Urothelium cell line (cell line): Measurements from ENCODE around the gene MYO9A.

Source experiments
- DNase-seq: peaks from one replicate; pipeline ENCODE4 v3.0.0; 2011; ENCODE audit warnings: low spot score, mixed read lengths
- FAIRE-seq: peaks from 2 replicates; lab custom pipeline; 2011; peaks lifted over from hg19 to GRCh38; lab: Jason Lieb, UNC

The MYO9A gene

GRCh38 chr15:71811036-71811736 is 306.8 kb downstream of the MYO9A start:
- FAIRE-seq (no peak), DNase-seq (no peak)

DNA sequence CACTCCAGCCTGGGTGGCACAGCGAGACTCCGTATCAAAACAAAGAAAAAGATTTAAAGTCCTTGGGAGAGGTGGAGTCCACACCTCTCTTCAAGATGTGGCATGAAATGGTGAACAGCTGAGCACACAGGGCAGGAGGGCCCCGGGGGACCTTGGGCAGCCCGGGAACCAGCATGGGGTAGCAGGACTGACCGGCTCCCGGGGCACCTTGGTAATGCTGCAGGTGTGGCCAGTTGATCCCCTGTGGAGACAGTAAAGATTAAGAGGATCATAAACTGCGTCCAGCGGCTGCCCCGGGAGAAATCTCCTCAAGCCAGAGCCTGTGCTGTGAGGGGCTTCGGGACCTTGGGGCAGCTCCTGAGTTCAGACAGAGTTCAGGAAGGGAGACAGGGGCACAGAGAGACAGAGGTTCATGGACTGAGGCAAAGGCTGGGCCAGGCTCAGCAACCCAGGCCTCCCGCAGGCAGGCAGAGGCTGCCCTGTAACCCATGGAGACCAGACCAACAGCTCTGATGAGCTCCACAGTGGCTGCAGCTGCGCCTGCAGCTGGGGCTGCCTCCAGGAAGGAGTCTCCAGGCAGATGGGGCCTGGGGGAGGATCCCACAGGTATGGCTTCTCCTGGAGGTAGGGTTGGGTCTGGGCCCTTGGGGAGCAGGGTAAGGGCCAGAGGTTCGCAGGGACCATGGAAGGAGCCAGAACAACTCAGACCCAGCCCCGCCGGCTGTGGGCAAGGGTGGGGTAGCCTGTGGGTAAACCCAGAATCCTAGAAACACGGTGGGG is 307.5 kb downstream of the MYO9A start, which contains the start of gene NR2E3:
Gene NR2E3 (plus strand): TSS at position 299 of the 780 bp plus-strand sequence. CDS start 190 bp downstream, at position 489.
- DNase-seq = no peak
- no peak for FAIRE-seq

DNA sequence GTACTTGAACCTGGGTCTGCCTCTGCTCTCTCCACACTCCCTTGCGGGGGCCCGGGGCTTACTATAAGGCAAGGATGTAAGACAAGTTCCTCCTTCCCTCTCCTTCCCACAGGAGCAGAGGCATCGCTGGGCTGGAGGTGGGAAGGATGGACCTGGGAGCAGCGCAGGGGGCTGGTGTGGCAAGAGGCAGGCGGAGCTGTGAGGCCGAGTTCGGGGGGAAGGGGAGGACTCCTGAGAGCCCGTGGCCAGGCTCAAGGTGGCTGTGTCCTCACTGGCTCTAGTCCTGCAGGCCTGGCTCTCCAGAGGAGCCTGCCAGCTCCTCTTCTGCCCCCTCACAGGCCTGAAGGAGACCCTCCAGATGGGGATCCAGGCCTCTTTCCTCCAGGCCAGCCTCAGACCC is 308.6 kb downstream of the MYO9A start:
- FAIRE-seq = no peak

DNA sequence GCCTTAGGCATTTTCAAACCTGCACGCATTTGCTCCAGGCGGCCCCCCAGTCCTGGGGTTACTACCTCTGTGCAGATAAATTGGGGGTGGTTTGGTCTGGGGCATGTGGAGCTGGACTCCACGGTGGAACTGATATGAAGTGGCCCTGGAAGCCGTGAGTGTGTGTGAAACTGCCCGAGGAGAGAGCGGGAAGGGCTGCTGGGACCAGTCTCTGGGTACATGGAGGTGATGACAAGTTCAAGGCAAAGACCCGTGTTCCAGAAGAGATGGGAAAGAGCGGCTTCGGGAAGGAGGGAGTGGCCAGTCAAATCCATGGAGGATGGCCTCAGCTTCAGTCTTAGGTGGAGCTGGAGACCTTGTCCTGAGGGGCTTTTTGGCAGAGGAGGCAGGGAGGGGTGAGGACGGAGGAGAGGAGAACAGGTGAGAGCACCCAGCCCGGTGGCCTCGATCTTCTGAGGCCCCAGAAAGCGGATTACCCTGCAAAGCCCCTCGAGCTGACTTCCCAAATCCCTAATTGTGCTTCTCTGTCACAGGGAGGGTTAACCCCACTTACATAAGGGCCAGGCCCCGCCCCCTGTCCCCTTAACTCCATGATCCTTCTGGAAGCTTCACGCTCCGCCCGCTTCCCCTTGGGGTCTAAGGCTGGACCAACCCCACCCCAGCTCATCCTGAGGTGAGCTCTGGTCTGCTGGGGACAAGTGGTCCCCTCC is 309.5 kb downstream of the MYO9A start:
- FAIRE-seq = no peak
- DNase-seq = no peak

More for the DNA sequence above, 308.6 kb downstream of the MYO9A start:
- no peak for DNase-seq

- DNase-seq (peak; percentile 47), FAIRE-seq (peak; percentile 40)
Observed at GRCh38 chr15:71807691-71808091, 310.3 kb downstream of the MYO9A start.

DNA sequence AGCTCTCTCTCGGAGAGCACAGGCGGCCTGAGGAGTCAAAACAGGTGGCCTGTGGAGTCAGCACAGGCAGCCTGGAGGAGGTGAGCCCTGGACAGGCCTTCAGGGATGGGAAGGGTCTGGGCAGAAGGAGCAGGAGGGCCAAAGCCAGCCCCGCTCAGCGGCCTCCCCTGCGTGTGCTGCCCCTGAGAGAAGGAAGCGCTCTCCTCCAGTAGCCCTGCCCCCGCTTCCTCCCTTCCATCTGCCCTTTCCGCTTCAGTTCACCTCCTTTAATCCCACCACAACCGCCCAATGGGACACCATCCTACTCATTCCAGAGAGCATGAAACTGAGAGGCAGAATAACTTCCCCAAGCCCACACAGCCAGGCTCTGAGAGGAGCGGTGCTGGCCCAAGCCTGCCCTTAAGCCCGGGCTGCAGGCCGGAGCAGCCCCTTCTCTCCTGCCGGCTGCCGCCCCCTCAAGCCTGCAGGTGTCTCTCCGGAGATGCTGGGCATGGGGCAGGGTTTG is 310.8 kb downstream of the MYO9A start:
- DNase-seq (no peak), FAIRE-seq (peak; percentile 46)

DNA sequence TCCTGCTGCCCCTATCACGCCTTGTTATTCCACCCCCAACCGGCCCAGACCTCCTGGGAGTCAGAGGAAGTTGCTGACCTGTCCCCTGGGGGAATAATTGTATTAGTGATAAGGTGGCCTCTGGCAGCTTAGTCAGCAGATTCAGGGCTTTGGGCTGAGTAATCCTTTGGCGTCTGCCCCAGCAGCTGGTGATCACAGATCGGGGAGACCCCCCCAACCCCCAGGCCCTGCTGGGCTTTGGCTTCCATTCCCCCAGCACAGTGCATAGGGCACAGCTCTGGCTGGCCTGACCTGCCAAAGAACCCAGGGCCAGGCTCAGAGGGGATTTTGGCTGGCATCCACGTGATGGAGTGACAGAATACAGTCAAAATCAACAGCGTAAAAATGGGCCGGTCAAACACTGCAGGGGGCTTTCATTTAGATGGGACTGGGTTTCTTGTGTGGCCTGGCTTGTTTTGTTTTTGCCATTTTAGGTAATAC is 311.5 kb downstream of the MYO9A start:
- FAIRE-seq (no peak), DNase-seq (peak; percentile 36)

- no peak for FAIRE-seq
Observed at GRCh38 chr15:71804695-71805470, 313.1 kb downstream of the MYO9A start.

GRCh38 chr15:71804226-71804625 is 313.7 kb downstream of the MYO9A start:
- FAIRE-seq (no peak), DNase-seq (no peak)

More at GRCh38 chr15:71804695-71805470, 313.1 kb downstream of the MYO9A start:
- DNase-seq = no peak

DNA sequence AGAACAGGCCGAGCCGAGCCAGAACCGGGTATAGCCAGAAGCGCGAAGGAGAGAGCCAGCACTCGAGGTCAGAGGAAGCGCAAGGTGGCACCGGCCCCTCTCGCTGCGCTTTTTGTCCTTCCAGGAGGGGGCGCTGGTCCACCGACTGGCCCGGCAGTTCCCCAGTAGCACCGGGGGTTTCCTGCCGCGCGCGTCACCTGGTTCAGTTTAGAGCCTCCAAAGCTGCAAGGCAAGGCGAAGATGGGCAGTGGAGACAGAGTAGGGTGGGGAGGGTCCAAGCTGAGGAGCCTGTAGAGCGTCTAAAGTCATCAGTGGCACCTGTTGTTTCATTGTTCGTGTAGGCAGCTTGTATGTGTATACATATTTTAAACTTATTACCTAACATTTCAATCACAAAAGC is 315.2 kb downstream of the MYO9A start:
- DNase-seq (no peak), FAIRE-seq (no peak)

- DNase-seq = no peak
- FAIRE-seq = no peak
Observed at GRCh38 chr15:71801935-71802655, 315.9 kb downstream of the MYO9A start.

DNA sequence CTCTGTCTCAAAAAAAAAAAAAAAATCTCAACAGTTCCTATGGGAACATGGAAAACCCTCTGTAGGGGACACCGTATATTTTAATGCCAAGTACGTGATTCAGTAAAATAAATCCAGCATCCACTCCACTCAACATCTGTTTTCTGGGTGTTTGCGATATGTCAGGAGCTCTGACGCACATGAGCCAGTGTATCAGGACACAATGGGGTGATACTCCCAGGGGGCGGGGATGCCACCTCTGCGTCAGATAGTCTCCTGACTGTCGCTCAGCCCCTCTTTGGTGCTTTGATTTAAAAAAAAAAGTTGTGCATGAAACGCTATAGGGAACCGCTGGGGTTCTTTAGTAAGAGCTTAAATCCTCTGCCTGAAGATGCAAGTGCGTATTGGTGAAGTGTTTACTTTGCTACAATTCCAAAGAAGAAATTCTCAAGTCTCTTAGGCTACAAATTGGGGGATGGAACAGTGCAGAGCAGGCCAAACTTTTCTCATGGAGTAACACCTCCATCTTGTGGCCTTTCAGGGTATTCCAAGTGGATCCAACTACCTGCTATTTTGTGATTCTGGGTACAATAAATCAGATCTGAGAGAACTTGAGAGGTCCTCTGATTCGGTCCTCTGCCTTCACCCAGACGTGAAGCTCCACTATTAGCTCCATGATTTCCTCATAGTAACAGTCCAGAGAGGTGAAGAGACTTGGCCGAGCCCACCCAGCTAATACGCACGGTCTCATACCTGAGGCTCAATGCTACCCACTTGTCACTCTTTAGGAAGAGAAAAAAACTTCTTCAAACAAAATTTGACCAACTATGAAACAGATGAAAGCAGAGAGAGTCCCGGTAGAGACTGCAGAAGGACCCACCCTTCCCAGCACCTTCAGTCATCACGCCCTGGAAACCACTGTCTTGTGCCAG is 316.9 kb downstream of the MYO9A start:
- peak; percentile 68 for DNase-seq
- no peak for FAIRE-seq

GRCh38 chr15:71800190-71800589 is 317.8 kb downstream of the MYO9A start:
- no peak for FAIRE-seq

GRCh38 chr15:71798641-71799040 is 319.3 kb downstream of the MYO9A start:
- FAIRE-seq = no peak
- DNase-seq = no peak

More at GRCh38 chr15:71800190-71800589, 317.8 kb downstream of the MYO9A start:
- no peak for DNase-seq

DNA sequence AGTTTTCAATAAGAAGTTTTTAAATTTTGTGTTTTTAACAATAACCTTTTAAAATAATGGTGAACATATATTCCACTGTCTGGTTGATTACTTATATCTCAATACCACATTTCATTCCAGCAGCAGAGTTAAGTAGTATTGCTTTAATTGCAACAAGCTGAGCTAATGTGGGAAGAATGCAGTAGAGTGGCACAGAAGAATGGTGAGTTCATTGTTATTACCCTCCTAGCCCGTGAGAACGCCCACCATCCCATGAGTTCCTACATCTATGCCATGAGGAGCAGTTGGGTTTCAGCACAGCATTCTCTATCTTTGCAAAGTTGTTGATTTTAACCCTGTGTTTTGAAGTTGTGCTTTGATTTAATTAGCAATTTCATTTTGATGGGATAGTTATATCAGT is 325.4 kb downstream of the MYO9A start:
- DNase-seq = peak; percentile 76
- no peak for FAIRE-seq

DNA sequence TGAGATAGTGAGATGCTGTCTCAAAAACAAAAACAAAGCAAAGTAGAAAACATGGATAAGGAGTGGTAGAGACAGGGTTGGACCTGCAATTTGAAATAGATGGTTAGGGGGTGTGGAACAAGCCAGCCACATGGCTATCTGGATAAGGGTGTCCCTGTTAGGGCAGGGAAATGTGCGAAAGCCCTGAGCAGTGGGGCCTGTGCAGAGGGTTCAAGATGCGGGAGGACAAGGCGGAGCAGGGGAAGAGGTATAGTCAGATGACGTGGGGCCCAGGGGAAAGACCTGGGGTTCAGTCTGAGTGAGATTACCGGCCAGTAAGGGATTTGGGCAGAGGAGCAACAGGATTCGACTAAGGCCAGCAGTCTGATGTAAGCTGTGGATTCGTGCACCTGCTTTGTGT is 326.0 kb downstream of the MYO9A start:
- DNase-seq = no peak

GRCh38 chr15:71790081-71790480 is 327.9 kb downstream of the MYO9A start:
- peak; percentile 78 for DNase-seq
- no peak for FAIRE-seq

More for the DNA sequence above, 326.0 kb downstream of the MYO9A start:
- FAIRE-seq = no peak

DNA sequence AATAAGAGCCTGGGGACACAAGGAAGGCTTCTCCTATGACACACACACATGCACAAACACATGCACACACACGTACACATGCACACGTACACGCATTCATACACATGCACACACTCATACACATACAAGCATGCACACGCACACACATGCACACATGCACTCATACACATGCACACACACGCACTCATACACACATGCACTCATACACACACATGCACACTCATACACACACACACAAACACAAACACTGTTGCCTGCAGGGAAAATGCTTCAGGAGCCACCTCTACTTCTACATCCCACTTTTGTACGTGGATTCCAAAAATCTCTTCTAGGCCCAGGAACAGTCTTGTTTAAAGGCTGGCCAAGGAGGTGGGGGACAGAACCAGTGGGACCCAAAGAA is 328.3 kb downstream of the MYO9A start:
- DNase-seq (no peak), FAIRE-seq (peak; percentile 98)
